ENCODE measurements around the gene PCDHGC4. TPM values are rescaled to one million over a fixed set of nuclear protein-coding genes. Genes with fewer than 3 reads are reported as not detected.

PCDHGC4 gene
- total RNA-seq, 4 donors from 2014 or later: 2.9 to 8.0 (median 6.7) TPM

GRCh38 chr5:141489841-141490240 lies 5.0 kb downstream of the PCDHGC4 start:
- intact Hi-C loops (cut with DNase I; ENCODE audit: low total_unique reads): no loop called here
- no peak for TF ChIP-seq POLR2A (IDR thresholded peaks at IDR 0.05)
- TF ChIP-seq, protein P1, sequence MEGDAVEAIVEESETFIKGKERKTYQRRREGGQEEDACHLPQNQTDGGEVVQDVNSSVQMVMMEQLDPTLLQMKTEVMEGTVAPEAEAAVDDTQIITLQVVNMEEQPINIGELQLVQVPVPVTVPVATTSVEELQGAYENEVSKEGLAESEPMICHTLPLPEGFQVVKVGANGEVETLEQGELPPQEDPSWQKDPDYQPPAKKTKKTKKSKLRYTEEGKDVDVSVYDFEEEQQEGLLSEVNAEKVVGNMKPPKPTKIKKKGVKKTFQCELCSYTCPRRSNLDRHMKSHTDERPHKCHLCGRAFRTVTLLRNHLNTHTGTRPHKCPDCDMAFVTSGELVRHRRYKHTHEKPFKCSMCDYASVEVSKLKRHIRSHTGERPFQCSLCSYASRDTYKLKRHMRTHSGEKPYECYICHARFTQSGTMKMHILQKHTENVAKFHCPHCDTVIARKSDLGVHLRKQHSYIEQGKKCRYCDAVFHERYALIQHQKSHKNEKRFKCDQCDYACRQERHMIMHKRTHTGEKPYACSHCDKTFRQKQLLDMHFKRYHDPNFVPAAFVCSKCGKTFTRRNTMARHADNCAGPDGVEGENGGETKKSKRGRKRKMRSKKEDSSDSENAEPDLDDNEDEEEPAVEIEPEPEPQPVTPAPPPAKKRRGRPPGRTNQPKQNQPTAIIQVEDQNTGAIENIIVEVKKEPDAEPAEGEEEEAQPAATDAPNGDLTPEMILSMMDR (IDR thresholded peaks at IDR 0.05): no peak
- no peaks in the 10 kb centered on the region for H3K9me3 ChIP-seq
- H3K4me1 ChIP-seq: no peaks in the 10 kb centered on the region
- H3K27me3 ChIP-seq: no peaks in the 10 kb centered on the region
- H3K27ac ChIP-seq: no peak overlapping the region
- no peak overlapping the region for H3K4me3 ChIP-seq
- DNase-seq: no peak
- no peaks in the 10 kb centered on the region for H3K36me3 ChIP-seq

- Histone ChIP-seq H3K36me3 (no peaks in the 10 kb centered on the region), H3K4me3 (no peak overlapping the region), H3K27me3 (no peaks in the 10 kb centered on the region), H3K9me3 (no peaks in the 10 kb centered on the region), H3K27ac (no peak overlapping the region), H3K4me1 (no peaks in the 10 kb centered on the region)
- intact Hi-C loops (cut with DNase I; ENCODE audit: low total_unique reads): no loop called here
- DNase-seq: no peak
- TF ChIP-seq POLR2A (IDR thresholded peaks at IDR 0.05): no peak
- TF ChIP-seq, protein P1 (IDR thresholded peaks at IDR 0.05): no peak
These were observed 5.4 kb downstream of the PCDHGC4 start for GRCh38 chr5:141490271-141490670.

GRCh38 chr5:141490771-141491170 lies 5.9 kb downstream of the PCDHGC4 start:
- H3K27me3 ChIP-seq: no peaks in the 10 kb centered on the region
- no peak overlapping the region for H3K4me3 ChIP-seq
- no peak overlapping the region for H3K27ac ChIP-seq
- TF ChIP-seq, protein P1 (IDR thresholded peaks at IDR 0.05): no peak
- TF ChIP-seq POLR2A (IDR thresholded peaks at IDR 0.05): no peak
- no peaks in the 10 kb centered on the region for H3K36me3 ChIP-seq
- H3K9me3 ChIP-seq: no peaks in the 10 kb centered on the region
- intact Hi-C loops (cut with DNase I; ENCODE audit: low total_unique reads): no loop called here
- no peak for DNase-seq
- H3K4me1 ChIP-seq: no peaks in the 10 kb centered on the region

DNA sequence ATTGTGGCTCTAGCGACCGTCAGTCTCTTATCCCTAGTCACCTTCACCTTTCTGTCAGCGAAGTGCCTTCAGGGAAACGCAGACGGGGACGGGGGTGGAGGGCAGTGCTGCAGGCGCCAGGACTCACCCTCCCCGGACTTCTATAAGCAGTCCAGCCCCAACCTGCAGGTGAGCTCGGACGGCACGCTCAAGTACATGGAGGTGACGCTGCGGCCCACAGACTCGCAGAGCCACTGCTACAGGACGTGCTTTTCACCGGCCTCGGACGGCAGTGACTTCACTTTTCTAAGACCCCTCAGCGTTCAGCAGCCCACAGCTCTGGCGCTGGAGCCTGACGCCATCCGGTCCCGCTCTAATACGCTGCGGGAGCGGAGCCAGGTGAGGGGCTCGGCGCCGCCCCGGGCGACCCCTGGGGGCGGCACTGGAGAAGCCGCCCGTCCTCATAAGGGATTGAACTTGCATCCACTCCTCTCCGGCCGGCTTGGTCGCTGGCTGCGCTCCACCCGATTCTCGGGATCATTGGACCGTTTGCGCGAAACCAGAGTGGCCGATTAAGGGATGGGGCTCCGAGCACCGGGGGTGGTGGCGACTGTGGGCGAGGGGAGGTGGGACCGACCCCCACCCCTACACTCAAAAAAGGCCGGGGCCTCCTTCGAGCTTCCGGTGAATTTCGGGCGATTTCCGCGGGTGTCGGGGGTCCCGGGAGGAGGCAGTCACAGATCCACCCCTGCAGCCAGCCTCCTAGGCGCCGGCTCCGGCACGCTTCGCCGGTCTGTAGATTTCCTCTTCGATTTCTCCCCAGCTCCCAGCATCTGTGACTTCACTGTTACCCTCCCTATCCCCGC lies 6.7 kb downstream of the PCDHGC4 start:
- Histone ChIP-seq H3K27ac (no peak overlapping the region), H3K27me3 (no peaks in the 10 kb centered on the region), H3K4me1 (no peaks in the 10 kb centered on the region), H3K36me3 (no peaks in the 10 kb centered on the region), H3K4me3 (no peak overlapping the region), H3K9me3 (no peaks in the 10 kb centered on the region)
- intact Hi-C loops (cut with DNase I; ENCODE audit: low total_unique reads): no loop called here
- no peak for DNase-seq
- no peak for TF ChIP-seq POLR2A (IDR thresholded peaks at IDR 0.05)
- TF ChIP-seq, protein P1 (IDR thresholded peaks at IDR 0.05): no peak

GRCh38 chr5:141492168-141492885 lies 7.5 kb downstream of the PCDHGC4 start:
- Histone ChIP-seq H3K27ac (no peak overlapping the region), H3K4me3 (no peak overlapping the region)

More at GRCh38 chr5:141492168-141492885, 7.5 kb downstream of the PCDHGC4 start:
- H3K9me3 ChIP-seq: no peaks in the 10 kb centered on the region
- no peak for DNase-seq
- TF ChIP-seq POLR2A (IDR thresholded peaks at IDR 0.05): no peak
- TF ChIP-seq, protein P1 (IDR thresholded peaks at IDR 0.05): no peak
- no peaks in the 10 kb centered on the region for H3K27me3 ChIP-seq
- H3K36me3 ChIP-seq: no peaks in the 10 kb centered on the region
- no peaks in the 10 kb centered on the region for H3K4me1 ChIP-seq
- intact Hi-C loops (cut with DNase I; ENCODE audit: low total_unique reads): no loop called here

Measured in uterus (tissue), 4 donors.